Measurements from ENCODE around the gene CTNNA3. TPM values are rescaled to one million over a fixed set of nuclear protein-coding genes. Genes with fewer than 3 reads are reported as not detected.

The CTNNA3 gene
- total and polyA plus RNA-seq, 12 donors: 0.03 to 14.4 (median 0.47) TPM; not detected in 1

DNA sequence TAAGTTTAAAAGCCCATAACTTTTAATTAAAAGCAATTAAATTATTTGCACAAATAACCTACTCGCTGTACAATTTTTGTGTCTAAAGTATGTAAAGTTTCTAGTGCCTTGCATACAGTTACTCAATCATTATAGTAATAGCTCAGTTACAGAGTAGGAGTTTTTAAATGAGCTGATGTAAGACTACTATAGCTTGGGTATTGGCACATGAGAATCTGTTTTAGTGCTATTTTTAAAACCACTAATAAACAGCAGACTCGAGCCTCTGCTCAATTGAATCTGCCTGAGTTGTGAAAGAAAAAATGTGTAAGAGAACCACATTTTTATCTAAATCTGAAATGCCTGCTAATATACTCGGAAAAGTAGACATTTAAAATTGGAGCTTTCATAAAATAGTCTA, 31.1 kb downstream of the CTNNA3 start:
- TF ChIP-seq, protein P1, sequence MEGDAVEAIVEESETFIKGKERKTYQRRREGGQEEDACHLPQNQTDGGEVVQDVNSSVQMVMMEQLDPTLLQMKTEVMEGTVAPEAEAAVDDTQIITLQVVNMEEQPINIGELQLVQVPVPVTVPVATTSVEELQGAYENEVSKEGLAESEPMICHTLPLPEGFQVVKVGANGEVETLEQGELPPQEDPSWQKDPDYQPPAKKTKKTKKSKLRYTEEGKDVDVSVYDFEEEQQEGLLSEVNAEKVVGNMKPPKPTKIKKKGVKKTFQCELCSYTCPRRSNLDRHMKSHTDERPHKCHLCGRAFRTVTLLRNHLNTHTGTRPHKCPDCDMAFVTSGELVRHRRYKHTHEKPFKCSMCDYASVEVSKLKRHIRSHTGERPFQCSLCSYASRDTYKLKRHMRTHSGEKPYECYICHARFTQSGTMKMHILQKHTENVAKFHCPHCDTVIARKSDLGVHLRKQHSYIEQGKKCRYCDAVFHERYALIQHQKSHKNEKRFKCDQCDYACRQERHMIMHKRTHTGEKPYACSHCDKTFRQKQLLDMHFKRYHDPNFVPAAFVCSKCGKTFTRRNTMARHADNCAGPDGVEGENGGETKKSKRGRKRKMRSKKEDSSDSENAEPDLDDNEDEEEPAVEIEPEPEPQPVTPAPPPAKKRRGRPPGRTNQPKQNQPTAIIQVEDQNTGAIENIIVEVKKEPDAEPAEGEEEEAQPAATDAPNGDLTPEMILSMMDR (IDR thresholded peaks at IDR 0.05): no peak
- no peak for TF ChIP-seq POLR2A (IDR thresholded peaks at IDR 0.05)
- H3K9me3 ChIP-seq (replicated peaks in 1 of 3): no peaks in the 10 kb centered on the region
- intact Hi-C loops (cut with DNase I): loop anchor here in 1 of 2 donors (5.0 kb wide), 1 partner anchor 112 kb away; no protein-coding TSS in a partner anchor
- no peak overlapping the region for H3K27ac ChIP-seq
- no peak for DNase-seq
- WGBS, 4 donors: 59 to 61% (median 60%) methylated on average over 3 of the region's 3 CpGs
- no peaks in the 10 kb centered on the region for H3K4me1 ChIP-seq (replicated peaks in 1 of 2)
- no peak overlapping the region for H3K4me3 ChIP-seq
- H3K27me3 ChIP-seq: no peaks in the 10 kb centered on the region
- H3K36me3 ChIP-seq (replicated peaks in 1 of 2): no peaks in the 10 kb centered on the region

DNA sequence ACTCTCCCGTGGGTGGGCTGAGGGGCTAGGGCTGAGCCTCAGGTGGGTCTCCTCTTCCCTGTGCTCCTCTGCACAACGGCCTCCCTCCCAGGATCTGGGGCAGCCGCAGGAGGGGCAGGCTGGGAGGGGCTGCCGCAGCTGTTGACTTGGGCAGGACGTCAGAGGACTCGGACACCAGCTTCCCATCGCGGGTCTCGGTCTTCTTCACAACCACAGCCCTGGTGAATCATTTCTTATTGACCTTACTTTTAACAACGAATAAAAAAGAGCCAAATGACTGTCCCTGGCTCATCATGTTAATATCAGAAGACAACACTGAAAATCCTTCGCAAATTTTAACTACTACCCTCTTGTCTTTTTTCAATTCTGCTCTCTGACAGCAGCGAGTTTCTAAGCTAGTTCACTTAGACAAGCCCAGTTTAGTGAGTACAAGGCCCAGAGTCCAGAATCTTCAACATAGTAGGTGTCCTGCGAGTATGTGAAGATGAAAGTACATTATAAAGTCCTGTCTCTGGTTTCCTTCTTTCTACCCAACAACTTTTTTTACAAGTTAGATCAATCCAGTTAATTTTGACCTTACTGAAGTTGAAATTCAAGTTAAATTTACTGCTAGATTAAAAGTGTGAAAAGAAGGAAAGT, 32.4 kb downstream of the CTNNA3 start:
- Histone ChIP-seq H3K27me3 (no peaks in the 10 kb centered on the region), H3K27ac (no peak overlapping the region), H3K9me3 (replicated peaks in 1 of 3) (no peaks in the 10 kb centered on the region), H3K36me3 (replicated peaks in 1 of 2) (no peaks in the 10 kb centered on the region), H3K4me1 (replicated peaks in 1 of 2) (no peaks in the 10 kb centered on the region), H3K4me3 (no peak overlapping the region)
- no peak for DNase-seq
- intact Hi-C loops (cut with DNase I): no loop called here
- TF ChIP-seq, protein P1 (IDR thresholded peaks at IDR 0.05): no peak
- no peak for TF ChIP-seq POLR2A (IDR thresholded peaks at IDR 0.05)
- 69 to 71% (median 70%) methylated on average over 12 to 13 of the region's 13 CpGs for WGBS, 4 donors

- intact Hi-C loops (cut with DNase I): no loop called here
- no peak for TF ChIP-seq POLR2A (IDR thresholded peaks at IDR 0.05)
- TF ChIP-seq, protein P1 (IDR thresholded peaks at IDR 0.05): no peak
- no peaks in the 10 kb centered on the region for H3K4me1 ChIP-seq (replicated peaks in 1 of 2)
- no peak for DNase-seq
- H3K27ac ChIP-seq: no peak overlapping the region
- no peaks in the 10 kb centered on the region for H3K36me3 ChIP-seq (replicated peaks in 1 of 2)
- no peaks in the 10 kb centered on the region for H3K27me3 ChIP-seq
- H3K4me3 ChIP-seq: no peak overlapping the region
- no peaks in the 10 kb centered on the region for H3K9me3 ChIP-seq (replicated peaks in 1 of 3)
- WGBS, 4 donors: 77 to 92% (median 86%) methylated on average over 3 of the region's 3 CpGs
These were observed 33.6 kb downstream of the CTNNA3 start for GRCh38 chr10:67662415-67662814.

- intact Hi-C loops (cut with DNase I): no loop called here
- H3K27ac ChIP-seq: no peak overlapping the region
- no peaks in the 10 kb centered on the region for H3K4me1 ChIP-seq (replicated peaks in 1 of 2)
- TF ChIP-seq POLR2A (IDR thresholded peaks at IDR 0.05): no peak
- TF ChIP-seq, protein P1 (IDR thresholded peaks at IDR 0.05): no peak
- H3K36me3 ChIP-seq (replicated peaks in 1 of 2): no peaks in the 10 kb centered on the region
- H3K27me3 ChIP-seq: no peaks in the 10 kb centered on the region
- no peak overlapping the region for H3K4me3 ChIP-seq
- WGBS, 4 donors: 54 to 69% (median 64%) methylated on average over 2 of the region's 2 CpGs
- no peak for DNase-seq
- no peaks in the 10 kb centered on the region for H3K9me3 ChIP-seq (replicated peaks in 1 of 3)
These were observed 36.5 kb downstream of the CTNNA3 start for GRCh38 chr10:67659497-67659896.
